HFFc6 (cell line): ENCODE results near the gene ZNF330. TPM values are rescaled to one million over a fixed set of nuclear protein-coding genes. Genes with fewer than 3 reads are reported as not detected.

Experiments
- DNase-seq: peaks from one replicate; pipeline ENCODE4 v3.0.0-alpha.2; 2018
- H3K27ac Mint-ChIP-seq: 2 replicates; pipeline ENCODE4 v1.8.0; 2020; ENCODE audit warnings: mild to moderate bottlenecking, mixed read lengths
- H3K27me3 Mint-ChIP-seq: 2 replicates; pipeline ENCODE4 v1.8.0; 2021; ENCODE audit warnings: mild to moderate bottlenecking, moderate library complexity, mixed read lengths; ENCODE audit not compliant: insufficient read depth
- H3K36me3 Mint-ChIP-seq: 2 replicates; pipeline ENCODE4 v1.8.0; 2021; ENCODE audit warnings: low read depth, mixed read lengths
- H3K4me1 Mint-ChIP-seq: 2 replicates; pipeline ENCODE4 v1.8.0; 2020; ENCODE audit warnings: low read depth, mixed read lengths
- H3K4me3 Mint-ChIP-seq: 2 replicates; pipeline ENCODE4 v1.8.0; 2020; ENCODE audit warnings: mild to moderate bottlenecking, moderate library complexity, mixed read lengths
- H3K9me3 Mint-ChIP-seq: 2 replicates; pipeline ENCODE4 v1.8.0; 2020; ENCODE audit warnings: mild to moderate bottlenecking, mixed read lengths
- total RNA-seq, 6 experiments: library from RNA; stranded (reverse); fragmentation: NEBNext Ultra II Directional; extraction: Animal tissue kit (Norgen Biotek cat#: 25700); gene quantifications; 2 replicates in 1 of 6; 3 replicates in 5 of 6; pipeline ENCODE4 v1.2.3, GENCODE V29; 2021
- TF ChIP-seq, protein P1 (sequence below): fragments of 200-600 bp; sonication (generic); IDR thresholded peaks from 2 replicates; pipeline ENCODE4 v1.5.0; 2021; ENCODE audit warnings: antibody characterized with exemption, mild to moderate bottlenecking

The ZNF330 gene
- total RNA-seq, 6 experiments from 2014 or later: 39.4 to 48.8 (median 42.2) TPM

DNA sequence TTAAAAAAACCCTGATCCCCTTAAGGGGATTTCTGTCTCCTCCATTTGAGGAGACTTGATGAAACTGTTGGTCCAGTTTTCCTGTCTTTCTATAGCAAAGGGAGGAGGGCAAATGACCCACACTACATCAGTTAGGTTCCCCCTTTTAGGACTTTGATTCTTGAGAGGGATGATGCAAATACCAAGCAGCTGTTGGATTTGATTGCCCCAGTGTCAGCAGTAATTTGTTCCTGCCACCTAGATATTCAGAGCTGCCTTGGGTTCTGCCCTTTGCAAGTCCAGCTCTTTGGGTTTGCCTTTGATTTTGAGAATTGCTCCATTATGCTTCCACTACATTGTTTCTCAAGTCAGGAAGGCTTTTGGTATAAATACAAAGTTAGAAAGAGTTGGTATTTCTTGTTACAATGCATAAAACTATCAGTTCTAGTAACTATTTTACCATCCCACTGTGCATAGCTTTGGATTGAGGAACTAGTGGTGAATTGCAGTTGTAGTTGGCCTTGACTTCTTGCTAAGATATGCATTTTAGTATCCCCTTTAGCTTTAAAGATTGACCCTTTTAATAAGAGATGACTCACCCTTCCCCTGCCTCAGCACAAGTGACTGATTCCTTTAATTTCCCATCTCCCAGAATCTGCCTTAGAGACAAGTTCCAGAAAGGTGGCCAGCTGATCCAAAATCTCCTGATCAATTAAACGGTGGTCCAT is 24.3 kb upstream of the ZNF330 start:
- peaks cover 4% of the 10 kb centered on the region; the same call in 1 of the 2 replicates for H3K27me3 Mint-ChIP-seq
- TF ChIP-seq, protein P1, sequence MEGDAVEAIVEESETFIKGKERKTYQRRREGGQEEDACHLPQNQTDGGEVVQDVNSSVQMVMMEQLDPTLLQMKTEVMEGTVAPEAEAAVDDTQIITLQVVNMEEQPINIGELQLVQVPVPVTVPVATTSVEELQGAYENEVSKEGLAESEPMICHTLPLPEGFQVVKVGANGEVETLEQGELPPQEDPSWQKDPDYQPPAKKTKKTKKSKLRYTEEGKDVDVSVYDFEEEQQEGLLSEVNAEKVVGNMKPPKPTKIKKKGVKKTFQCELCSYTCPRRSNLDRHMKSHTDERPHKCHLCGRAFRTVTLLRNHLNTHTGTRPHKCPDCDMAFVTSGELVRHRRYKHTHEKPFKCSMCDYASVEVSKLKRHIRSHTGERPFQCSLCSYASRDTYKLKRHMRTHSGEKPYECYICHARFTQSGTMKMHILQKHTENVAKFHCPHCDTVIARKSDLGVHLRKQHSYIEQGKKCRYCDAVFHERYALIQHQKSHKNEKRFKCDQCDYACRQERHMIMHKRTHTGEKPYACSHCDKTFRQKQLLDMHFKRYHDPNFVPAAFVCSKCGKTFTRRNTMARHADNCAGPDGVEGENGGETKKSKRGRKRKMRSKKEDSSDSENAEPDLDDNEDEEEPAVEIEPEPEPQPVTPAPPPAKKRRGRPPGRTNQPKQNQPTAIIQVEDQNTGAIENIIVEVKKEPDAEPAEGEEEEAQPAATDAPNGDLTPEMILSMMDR: no peak
- no peaks in the 10 kb centered on the region for H3K4me1 Mint-ChIP-seq
- H3K36me3 Mint-ChIP-seq: no peaks in the 10 kb centered on the region
- no peaks in the 10 kb centered on the region for H3K9me3 Mint-ChIP-seq
- no peak for DNase-seq
- no peak overlapping the region for H3K4me3 Mint-ChIP-seq
- no peak overlapping the region for H3K27ac Mint-ChIP-seq

DNA sequence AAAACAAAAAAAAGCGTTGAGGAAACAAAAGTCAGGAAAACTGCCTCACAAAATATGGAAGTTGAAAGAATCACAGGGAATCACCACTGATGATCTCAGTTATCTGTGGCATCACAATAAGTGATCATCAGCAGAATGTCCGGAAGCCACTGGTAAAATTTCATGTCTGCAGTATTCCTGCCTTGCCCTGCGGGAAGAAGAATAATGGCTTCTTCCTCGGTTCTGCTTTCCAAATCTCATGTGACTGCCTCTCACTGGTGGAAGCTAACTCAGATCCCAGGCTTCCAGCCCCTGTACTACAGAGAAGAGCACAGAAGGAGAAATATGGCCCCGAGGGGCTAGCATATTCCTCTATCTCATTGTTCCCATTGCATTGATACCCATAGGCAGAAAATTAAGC is 12.7 kb upstream of the ZNF330 start:
- Mint-ChIP-seq H3K27ac (no peak overlapping the region), H3K4me3 (no peak overlapping the region; the same call in 1 of the 2 replicates), H3K36me3 (no peaks in the 10 kb centered on the region), H3K27me3 (peaks cover 9% of the 10 kb centered on the region), H3K9me3 (peaks cover 4% of the 10 kb centered on the region; the same call in 1 of the 2 replicates), H3K4me1 (no peaks in the 10 kb centered on the region)
- TF ChIP-seq, protein P1: no peak
- no peak for DNase-seq

DNA sequence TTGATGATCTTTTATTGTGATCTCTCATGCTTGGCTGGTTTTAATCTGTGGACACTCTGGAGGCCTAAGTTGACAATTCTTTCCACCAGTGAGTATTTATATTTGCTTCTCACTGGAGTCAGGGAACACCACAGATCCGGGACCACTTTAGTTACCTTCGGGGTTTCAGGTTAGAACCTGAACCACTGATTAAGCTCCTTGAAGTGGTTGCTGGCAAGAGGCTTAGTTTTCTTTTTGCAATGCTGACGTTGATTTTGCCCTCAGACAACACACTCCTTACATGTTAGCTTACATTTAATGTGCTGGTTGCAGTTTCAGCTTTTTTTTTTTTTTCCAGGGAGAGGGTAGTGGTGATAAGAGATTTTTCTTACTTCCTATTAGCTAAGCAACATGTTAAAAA is 10.5 kb upstream of the ZNF330 start:
- H3K9me3 Mint-ChIP-seq: peaks cover 4% of the 10 kb centered on the region; the same call in 1 of the 2 replicates
- H3K4me1 Mint-ChIP-seq: 0 out of 2 replicates have a peak, but pooled peaks cover 7% of the 10 kb centered on the region
- H3K36me3 Mint-ChIP-seq: no peaks in the 10 kb centered on the region
- H3K27me3 Mint-ChIP-seq: peaks cover 3% of the 10 kb centered on the region
- TF ChIP-seq, protein P1: no peak
- H3K4me3 Mint-ChIP-seq: no peak overlapping the region
- no peak for DNase-seq
- no peak overlapping the region for H3K27ac Mint-ChIP-seq

DNA sequence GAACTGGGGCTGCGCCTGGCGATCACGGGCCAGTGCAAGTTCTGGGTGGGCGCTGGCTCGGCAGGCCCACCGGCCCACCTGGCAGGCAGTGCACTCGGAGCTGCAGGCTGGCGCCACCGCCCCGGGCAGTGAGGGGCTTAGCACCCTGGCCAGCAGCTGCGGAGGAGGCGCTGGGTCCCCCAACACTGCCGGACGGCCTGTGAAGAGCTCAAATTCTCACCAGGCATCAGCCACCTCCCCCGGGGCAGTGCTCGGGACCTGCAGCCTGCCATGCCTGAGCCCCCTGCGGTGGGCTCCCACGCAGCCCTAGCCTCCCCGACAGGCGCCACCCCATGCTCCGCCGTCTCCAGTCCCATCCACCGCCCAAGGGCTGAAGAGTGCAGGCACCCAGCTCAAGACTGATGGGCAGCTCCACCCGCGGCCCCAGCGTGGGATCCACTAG is 7.1 kb upstream of the ZNF330 start:
- TF ChIP-seq, protein P1: no peak
- Mint-ChIP-seq H3K27me3 (peaks cover 1% of the 10 kb centered on the region; the same call in 1 of the 2 replicates), H3K9me3 (peaks cover 4% of the 10 kb centered on the region; the same call in 1 of the 2 replicates), H3K27ac (no peak overlapping the region), H3K36me3 (no peaks in the 10 kb centered on the region), H3K4me3 (no peak overlapping the region), H3K4me1 (peaks cover 15% of the 10 kb centered on the region)
- DNase-seq: no peak

DNA sequence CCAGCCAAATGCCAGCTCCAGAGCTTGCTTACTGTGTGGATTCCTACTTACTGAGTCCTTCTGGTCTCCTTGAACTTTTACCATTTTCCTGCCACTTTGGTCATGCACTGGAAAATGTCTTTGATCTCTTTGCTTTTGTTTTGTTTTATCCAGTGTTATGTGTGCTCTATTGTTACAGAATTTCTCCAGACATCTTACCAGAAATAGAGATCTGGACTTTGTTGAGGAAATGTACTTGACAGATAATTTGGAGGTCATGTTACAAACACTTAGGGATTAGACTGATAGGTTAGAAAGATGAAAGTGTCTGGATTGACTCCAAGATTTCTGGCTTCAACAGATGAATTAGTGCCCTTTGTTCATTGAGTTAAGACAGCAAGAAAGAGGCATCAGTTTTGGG is 5.7 kb upstream of the ZNF330 start:
- peaks cover 4% of the 10 kb centered on the region; the same call in 1 of the 2 replicates for H3K9me3 Mint-ChIP-seq
- H3K4me1 Mint-ChIP-seq: peaks cover 20% of the 10 kb centered on the region
- TF ChIP-seq, protein P1: no peak
- no peak overlapping the region for H3K27ac Mint-ChIP-seq
- peaks cover 1% of the 10 kb centered on the region for H3K27me3 Mint-ChIP-seq
- DNase-seq: no peak
- H3K4me3 Mint-ChIP-seq: no peak overlapping the region
- no peaks in the 10 kb centered on the region for H3K36me3 Mint-ChIP-seq
